HG03469 (cell line): ENCODE data around the gene ALPI.

Experiments
- ATAC-seq: cut with Tn5 transposase; IDR thresholded peaks from one replicate; pipeline ENCODE4 v1.9.1; 2021; ENCODE audit warnings: mild to moderate bottlenecking, moderate library complexity, moderate number of reproducible peaks; ENCODE audit not compliant: unreplicated experiment

Gene ALPI

GRCh38 chr2:232483311-232483922 lies 27.5 kb downstream of the ALPI start:
- no peak for ATAC-seq

- ATAC-seq: no peak
These were observed 28.1 kb downstream of the ALPI start for GRCh38 chr2:232483923-232484627.

DNA sequence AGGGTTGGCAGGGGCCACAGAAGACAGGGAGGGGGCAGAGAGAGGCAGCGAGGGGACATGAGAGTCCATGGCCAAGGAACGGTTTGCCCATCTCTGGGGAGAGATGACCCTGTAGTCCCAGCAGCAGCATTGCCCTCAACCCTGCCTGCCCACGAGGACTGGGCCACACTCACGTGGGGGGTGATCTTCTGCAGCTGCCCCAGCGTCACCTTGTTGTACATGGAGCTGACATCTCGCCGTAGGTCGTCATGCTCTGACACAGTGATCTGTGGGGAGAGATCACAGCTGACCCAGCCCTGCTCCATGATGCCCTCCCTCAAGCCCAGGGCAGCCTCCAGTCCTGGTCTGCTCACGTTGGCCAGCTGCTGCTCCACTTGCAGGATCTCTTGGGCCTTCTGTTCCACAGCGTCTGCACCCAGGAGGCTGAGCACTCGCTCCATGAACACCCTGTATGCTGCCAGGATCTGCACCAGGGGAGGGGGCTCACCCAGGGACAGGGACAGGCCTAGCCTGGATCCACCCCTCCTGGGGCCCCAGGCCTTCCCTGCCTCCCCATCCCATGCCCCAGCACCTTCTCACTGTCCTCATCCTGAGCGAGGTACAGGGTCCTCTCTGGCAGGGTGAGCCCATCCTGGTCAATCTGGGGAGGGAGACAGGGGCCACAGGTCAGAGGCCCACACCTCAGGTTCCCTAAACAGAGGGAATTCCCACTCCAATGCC lies 28.8 kb downstream of the ALPI start:
- ATAC-seq: no peak

DNA sequence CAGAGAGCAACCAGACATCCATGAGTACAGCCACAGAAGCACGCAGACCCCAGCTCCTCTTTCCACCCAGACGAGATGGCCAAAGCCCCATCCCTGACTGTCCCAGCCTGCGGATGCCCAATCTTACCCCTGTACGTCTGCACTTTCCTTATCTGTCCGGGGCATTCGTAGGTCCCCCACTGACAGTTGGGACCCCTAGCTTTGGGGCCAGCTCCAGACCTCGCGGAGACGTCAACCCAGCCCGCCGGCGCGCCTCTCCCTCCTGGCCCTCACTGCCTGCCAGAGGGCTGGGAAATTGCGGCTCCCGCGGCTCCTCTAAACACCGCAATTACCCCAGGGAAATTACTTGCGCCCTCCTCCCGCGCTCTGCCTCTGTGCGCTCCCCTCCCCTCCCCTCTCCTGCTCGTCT lies 29.4 kb downstream of the ALPI start:
- ATAC-seq: no peak

- ATAC-seq: no peak
These were observed 30.0 kb downstream of the ALPI start for GRCh38 chr2:232485757-232486557.

- ATAC-seq: no peak
These were observed 30.8 kb downstream of the ALPI start for GRCh38 chr2:232486558-232487384.

- no peak for ATAC-seq
These were observed 31.6 kb downstream of the ALPI start, which contains the start of gene ECEL1 for GRCh38 chr2:232487385-232488096. TSS of gene ECEL1 (minus strand) at chr2:232487834. CDS start at chr2:232486653, 1,181 bp downstream.

GRCh38 chr2:232488097-232488711 lies 32.3 kb downstream of the ALPI start:
- ATAC-seq: no peak

GRCh38 chr2:232488721-232489300 lies 32.9 kb downstream of the ALPI start:
- no peak for ATAC-seq

GRCh38 chr2:232489516-232490220 lies 33.7 kb downstream of the ALPI start:
- no peak for ATAC-seq

DNA sequence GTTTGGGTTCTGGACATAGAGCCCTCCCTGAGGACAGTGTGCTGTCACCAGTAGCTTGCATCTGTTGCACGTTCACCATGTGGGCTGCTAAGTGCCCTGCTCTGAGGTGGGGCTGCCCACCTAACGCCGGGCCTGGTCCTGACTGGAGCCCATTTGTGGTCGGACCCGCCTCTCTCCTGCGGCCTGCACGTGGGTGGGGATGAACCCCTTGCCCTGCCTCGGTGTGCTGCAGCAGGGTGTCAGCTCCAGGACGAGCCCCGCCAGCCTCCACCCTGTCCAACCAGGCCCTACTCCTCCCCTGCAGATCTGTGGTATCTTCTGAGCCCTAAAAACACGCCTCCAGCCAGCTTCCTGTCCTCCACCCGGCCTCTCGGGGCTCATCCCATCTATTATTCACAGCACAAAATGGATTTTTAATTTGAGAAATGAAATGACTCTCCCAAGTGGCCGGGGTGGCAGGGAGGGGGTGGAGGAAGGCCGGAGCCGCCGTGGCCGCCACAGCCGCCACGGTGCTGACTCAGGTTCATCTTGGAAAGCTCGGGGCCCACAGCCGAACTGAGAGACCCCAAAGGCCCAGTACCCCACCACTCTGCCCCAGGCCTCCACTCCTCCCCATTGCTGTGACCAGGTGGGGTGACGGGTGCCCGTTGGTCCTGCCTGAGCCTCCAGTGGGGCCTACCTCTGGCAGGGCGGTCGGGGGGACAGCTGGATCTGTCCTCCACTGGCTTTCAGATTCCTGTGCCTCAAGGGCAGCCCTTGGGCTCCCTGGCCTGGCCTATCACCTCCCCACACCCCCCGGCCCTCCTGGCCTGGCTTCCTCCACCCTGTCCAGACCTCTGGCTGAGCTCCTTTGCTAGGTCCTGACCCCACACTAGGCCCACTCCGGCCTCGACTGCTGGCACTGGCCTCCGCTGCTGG lies 34.5 kb downstream of the ALPI start:
- no peak for ATAC-seq

GRCh38 chr2:232491139-232491780 lies 35.3 kb downstream of the ALPI start:
- no peak for ATAC-seq

GRCh38 chr2:232492236-232492848 lies 36.4 kb downstream of the ALPI start:
- ATAC-seq: no peak

GRCh38 chr2:232492963-232493700 lies 37.2 kb downstream of the ALPI start:
- ATAC-seq: no peak

DNA sequence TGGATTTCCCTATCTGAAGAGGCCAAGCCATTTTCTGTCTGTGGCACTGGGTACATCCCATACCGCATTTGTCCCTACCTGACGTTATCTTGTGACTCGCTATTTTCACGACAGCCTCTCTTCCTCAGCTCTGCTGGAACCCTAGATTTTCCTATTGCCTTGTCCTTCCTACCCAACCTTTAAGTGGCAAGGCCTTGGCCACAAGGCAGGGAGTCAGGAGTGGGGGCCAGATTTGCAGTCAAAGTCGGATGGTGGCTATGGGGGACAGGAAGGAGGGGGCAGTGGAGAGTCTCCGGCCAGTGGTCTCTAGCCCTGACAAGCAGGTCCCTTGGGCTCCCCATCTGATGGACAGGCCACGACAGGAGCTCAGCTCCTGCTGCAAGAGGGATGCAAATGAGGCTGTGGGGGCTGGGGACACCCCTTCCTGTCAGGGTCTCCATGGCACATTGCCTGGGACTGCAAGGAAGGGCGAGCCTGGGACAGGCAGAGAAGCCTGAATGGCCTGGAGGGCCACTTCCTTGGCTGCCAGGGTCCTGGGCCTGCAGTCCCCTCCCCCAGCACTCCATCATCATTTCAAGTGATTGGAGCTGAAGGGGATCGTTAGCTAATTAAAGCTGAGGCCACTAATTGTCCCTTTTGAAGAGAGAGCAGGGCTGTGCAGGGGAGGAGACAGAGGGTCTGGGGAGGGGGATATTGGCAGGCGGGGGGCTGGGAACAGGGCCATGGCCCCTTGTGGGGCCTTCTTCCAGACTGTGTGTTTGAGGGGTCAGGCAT lies 37.9 kb downstream of the ALPI start:
- no peak for ATAC-seq
